ENCODE results near the gene TBX1.
"Not testable (repeated sequence)": the region's sequence is repeated elsewhere in the genome, so short reads cannot be mapped to it uniquely, and the experiment has no call there.

Gene TBX1

GRCh38 chr22:19784384-19785175 is 24.0 kb downstream of the TBX1 start:
- no peak for DNase-seq (ENCODE audit: low read depth)

- DNase-seq (ENCODE audit: low read depth), result no peak
These were observed 25.1 kb downstream of the TBX1 start for GRCh38 chr22:19785461-19786263.

- DNase-seq (ENCODE audit: low read depth), result no peak
These were observed 25.6 kb downstream of the TBX1 start for GRCh38 chr22:19786264-19786585.

GRCh38 chr22:19786959-19787848 is 26.6 kb downstream of the TBX1 start:
- no peak for DNase-seq (ENCODE audit: low read depth)

- DNase-seq (ENCODE audit: low read depth), result no peak
These were observed 27.2 kb downstream of the TBX1 start for GRCh38 chr22:19787849-19788141.

- DNase-seq (ENCODE audit: low read depth), result no peak
These were observed 28.2 kb downstream of the TBX1 start for GRCh38 chr22:19788661-19789225.

GRCh38 chr22:19789406-19789805 is 28.8 kb downstream of the TBX1 start:
- no peak for DNase-seq (ENCODE audit: low read depth)

- DNase-seq (ENCODE audit: low read depth), result no peak
These were observed 29.2 kb downstream of the TBX1 start for GRCh38 chr22:19789828-19790227.

GRCh38 chr22:19791243-19791642 is 30.7 kb downstream of the TBX1 start:
- no peak for DNase-seq (ENCODE audit: low read depth)

GRCh38 chr22:19791894-19792293 is 31.3 kb downstream of the TBX1 start:
- no peak for DNase-seq (ENCODE audit: low read depth)

- not testable (repeated sequence) for DNase-seq (ENCODE audit: low read depth)
These were observed 31.9 kb downstream of the TBX1 start for GRCh38 chr22:19792383-19792896.

- no peak for DNase-seq (ENCODE audit: low read depth)
These were observed 32.6 kb downstream of the TBX1 start for GRCh38 chr22:19793161-19793560.

GRCh38 chr22:19793661-19794310 is 33.2 kb downstream of the TBX1 start:
- DNase-seq (ENCODE audit: low read depth), result no peak

GRCh38 chr22:19795617-19796008 is 35.0 kb downstream of the TBX1 start:
- DNase-seq (ENCODE audit: low read depth), result peak; percentile 47

GRCh38 chr22:19796160-19796559 is 35.6 kb downstream of the TBX1 start:
- no peak for DNase-seq (ENCODE audit: low read depth)

- no peak for DNase-seq (ENCODE audit: low read depth)
These were observed 36.8 kb downstream of the TBX1 start for GRCh38 chr22:19797086-19798002.

- no peak for DNase-seq (ENCODE audit: low read depth)
These were observed 37.6 kb downstream of the TBX1 start for GRCh38 chr22:19798003-19798665.

GRCh38 chr22:19798891-19799293 is 38.3 kb downstream of the TBX1 start:
- no peak for DNase-seq (ENCODE audit: low read depth)

GRCh38 chr22:19799322-19800190 is 39.0 kb downstream of the TBX1 start:
- DNase-seq (ENCODE audit: low read depth), result peak; percentile 81
